Thoracic aorta (tissue), 2 donors: ENCODE results near the gene ATXN10. TPM values are rescaled to one million over a fixed set of nuclear protein-coding genes. Genes with fewer than 3 reads are reported as not detected.
A peak's percentile ranks its signal among the peaks of the same experiment; 100 is the strongest.
"Not testable (repeated sequence)": the region's sequence is repeated elsewhere in the genome, so short reads cannot be mapped to it uniquely, and the experiment has no call there.

Source experiments
- ATAC-seq: fragments of 150-250 bp; one replicate; pipeline ENCODE4 v1.8.0; 2017; ENCODE audit warnings: low read depth; ENCODE audit not compliant: insufficient number of reproducible peaks, low FRiP score
- DNase-seq: peaks from one replicate; pipeline ENCODE4 v3.0.0-alpha.2; 2020; ENCODE audit warnings: low spot score
- H3K27ac ChIP-seq, 2 donors: fragments of 200-600 bp; sonication (generic); 1 replicate in 1 of 2; 2 replicates in 1 of 2; pipeline ENCODE4 v1.5.1; 2016; ENCODE audit warnings: mild to moderate bottlenecking in 2 of 2, moderate library complexity in 2 of 2
- H3K27me3 ChIP-seq: fragments of 200-600 bp; sonication (generic); replicated peaks from 2 replicates; pipeline ENCODE4 v1.6.0; 2016; ENCODE audit warnings: mild to moderate bottlenecking; ENCODE audit not compliant: insufficient read depth
- H3K36me3 ChIP-seq: fragments of 200-600 bp; sonication (generic); one replicate; pipeline ENCODE4 v1.5.1; 2016
- H3K4me1 ChIP-seq, 2 donors: fragments of 200-600 bp; sonication (generic); 1 replicate in 1 of 2; 2 replicates in 1 of 2; pipeline versions ENCODE4 v1.5.1 to v1.6.0; 2016; ENCODE audit warnings: low read depth in 2 of 2, mild to moderate bottlenecking in 1 of 2; ENCODE audit not compliant: control insufficient read depth in 1 of 2
- H3K4me3 ChIP-seq: fragments of 200-600 bp; sonication (generic); 2 replicates; pipeline ENCODE4 v1.5.1; 2016; ENCODE audit warnings: mild to moderate bottlenecking
- H3K9me3 ChIP-seq: fragments of 200-600 bp; sonication (generic); 2 replicates; pipeline ENCODE4 v1.5.1; 2016
- total RNA-seq, 2 donors: library from RNA; depleted of rRNA; stranded (reverse); fragments of >200 nt; gene quantifications; one replicate each; pipeline versions ENCODE4 v1.1.0 to v1.2.3, GENCODE V29; 2016
- TF ChIP-seq, protein P1 (sequence below): fragments of 200-600 bp; sonication (generic); IDR thresholded peaks from one replicate; pipeline ENCODE4 v1.5.1; 2019; ENCODE audit warnings: antibody characterized with exemption

The ATXN10 gene
- total RNA-seq, 2 donors from 2014 or later = 52.9 to 164 TPM

DNA sequence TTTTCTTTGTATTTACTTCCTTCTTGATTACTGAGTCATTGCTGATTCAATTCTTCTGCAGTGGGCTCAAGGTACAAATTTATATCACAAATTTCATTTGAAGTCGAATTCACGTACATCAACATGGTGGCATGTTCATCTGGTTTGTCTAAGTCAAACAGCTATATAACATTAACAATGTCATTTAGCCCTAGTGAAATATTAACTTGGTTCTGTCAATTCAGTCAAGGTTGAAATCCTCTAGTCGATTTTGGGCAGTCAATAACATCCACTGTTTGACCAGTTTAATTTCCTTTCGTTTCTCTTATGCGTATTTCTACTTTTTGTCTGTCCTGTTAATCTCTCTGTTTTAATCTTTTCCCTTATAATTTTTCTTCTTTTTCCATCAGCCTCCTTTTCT, 4.1 kb upstream of the ATXN10 start:
- H3K9me3 ChIP-seq = peaks cover 9% of the 10 kb centered on the region
- ATAC-seq (no peak), DNase-seq (no peak)
- no peaks in the 10 kb centered on the region for H3K36me3 ChIP-seq
- H3K4me1 ChIP-seq = peaks cover 0 to 9% of the 10 kb centered on the region in 2 donors
- H3K27ac ChIP-seq = no peak overlapping the region
- no peak overlapping the region for H3K4me3 ChIP-seq
- TF ChIP-seq, protein P1, sequence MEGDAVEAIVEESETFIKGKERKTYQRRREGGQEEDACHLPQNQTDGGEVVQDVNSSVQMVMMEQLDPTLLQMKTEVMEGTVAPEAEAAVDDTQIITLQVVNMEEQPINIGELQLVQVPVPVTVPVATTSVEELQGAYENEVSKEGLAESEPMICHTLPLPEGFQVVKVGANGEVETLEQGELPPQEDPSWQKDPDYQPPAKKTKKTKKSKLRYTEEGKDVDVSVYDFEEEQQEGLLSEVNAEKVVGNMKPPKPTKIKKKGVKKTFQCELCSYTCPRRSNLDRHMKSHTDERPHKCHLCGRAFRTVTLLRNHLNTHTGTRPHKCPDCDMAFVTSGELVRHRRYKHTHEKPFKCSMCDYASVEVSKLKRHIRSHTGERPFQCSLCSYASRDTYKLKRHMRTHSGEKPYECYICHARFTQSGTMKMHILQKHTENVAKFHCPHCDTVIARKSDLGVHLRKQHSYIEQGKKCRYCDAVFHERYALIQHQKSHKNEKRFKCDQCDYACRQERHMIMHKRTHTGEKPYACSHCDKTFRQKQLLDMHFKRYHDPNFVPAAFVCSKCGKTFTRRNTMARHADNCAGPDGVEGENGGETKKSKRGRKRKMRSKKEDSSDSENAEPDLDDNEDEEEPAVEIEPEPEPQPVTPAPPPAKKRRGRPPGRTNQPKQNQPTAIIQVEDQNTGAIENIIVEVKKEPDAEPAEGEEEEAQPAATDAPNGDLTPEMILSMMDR = no peak
- no peaks in the 10 kb centered on the region for H3K27me3 ChIP-seq

DNA sequence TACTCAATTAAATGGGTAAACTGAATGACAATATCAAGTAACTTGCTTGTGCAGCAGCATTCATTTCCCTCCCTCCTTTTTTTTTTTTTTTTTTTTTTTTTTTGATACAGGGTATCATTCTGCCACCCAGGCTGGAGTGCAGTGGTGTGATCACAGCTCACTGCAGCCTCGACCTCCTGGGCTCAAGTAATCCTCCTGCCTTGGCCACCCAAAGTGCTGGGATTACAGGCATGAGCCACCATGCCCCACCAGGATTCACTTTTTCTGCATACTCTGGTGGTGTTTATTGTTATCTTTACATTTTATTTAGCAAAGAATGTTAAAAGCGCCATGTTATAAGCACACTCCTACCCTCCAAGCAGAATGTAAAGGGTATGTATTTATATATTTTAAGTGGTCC, 1.3 kb upstream of the ATXN10 start:
- H3K4me1 ChIP-seq = peaks cover 16 to 34% of the 10 kb centered on the region in 2 donors
- not testable (repeated sequence) for H3K4me3 ChIP-seq, H3K9me3 ChIP-seq, ATAC-seq, DNase-seq, H3K36me3 ChIP-seq, H3K27ac ChIP-seq, H3K27me3 ChIP-seq

DNA sequence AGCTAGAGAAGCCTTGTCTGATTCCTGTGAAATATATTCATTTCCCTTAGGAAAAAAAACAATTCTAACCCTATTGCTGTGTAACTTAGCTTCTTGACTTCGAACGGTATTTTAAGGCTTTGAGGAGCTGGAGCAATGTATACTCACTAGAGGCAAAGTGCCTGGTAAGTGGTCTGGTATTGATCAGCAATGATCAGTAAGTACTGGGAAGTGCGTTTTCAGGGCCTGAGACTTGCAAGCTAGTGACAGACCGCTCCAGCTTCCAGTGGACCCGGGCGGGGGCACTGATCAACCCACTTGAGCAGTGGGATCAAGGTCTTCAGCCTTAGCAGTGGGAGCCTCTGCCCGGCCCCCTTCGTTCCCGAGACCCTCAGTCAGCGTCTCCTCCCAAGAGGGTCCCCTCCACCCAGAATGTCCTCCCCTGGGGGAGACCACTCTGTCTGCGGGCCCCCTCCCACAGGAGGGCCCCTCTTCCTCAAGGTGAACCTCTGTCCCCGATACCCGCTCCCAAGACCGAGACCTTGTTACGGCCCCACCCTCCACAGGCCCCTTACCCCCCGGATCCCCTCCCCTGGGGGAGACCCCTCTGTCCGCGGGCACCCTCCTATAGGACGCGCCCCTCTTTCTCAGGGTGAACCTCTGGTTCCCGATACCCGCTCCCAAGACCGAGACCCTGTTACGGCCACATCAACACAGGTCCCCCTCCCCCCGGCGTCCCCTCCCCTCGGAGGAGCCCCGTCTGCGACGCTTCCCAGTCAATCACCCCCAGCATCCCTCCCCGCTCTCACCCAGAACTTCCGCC, 452 bp upstream of the ATXN10 start:
- ATAC-seq (no peak), DNase-seq (no peak)
- H3K36me3 ChIP-seq = no peaks in the 10 kb centered on the region
- peak overlapping the region; percentile 95 for H3K4me3 ChIP-seq
- TF ChIP-seq, protein P1 = no peak
- H3K27me3 ChIP-seq = no peaks in the 10 kb centered on the region
- H3K9me3 ChIP-seq = no peaks in the 10 kb centered on the region
- H3K4me1 ChIP-seq = peaks cover 23 to 41% of the 10 kb centered on the region in 2 donors
- H3K27ac ChIP-seq = peak overlapping the region; percentile 65 to 77

GRCh38 chr22:45672564-45673481, 1.2 kb downstream of the ATXN10 start:
- H3K36me3 ChIP-seq = no peaks in the 10 kb centered on the region
- H3K4me3 ChIP-seq = peak overlapping the region; percentile 95
- ATAC-seq (no peak), DNase-seq (no peak)
- no peaks in the 10 kb centered on the region for H3K27me3 ChIP-seq
- H3K4me1 ChIP-seq = peaks cover 27 to 51% of the 10 kb centered on the region in 2 donors
- H3K27ac ChIP-seq = peak overlapping the region; percentile 65 to 77
- H3K9me3 ChIP-seq = no peaks in the 10 kb centered on the region
- TF ChIP-seq, protein P1 = no peak

DNA sequence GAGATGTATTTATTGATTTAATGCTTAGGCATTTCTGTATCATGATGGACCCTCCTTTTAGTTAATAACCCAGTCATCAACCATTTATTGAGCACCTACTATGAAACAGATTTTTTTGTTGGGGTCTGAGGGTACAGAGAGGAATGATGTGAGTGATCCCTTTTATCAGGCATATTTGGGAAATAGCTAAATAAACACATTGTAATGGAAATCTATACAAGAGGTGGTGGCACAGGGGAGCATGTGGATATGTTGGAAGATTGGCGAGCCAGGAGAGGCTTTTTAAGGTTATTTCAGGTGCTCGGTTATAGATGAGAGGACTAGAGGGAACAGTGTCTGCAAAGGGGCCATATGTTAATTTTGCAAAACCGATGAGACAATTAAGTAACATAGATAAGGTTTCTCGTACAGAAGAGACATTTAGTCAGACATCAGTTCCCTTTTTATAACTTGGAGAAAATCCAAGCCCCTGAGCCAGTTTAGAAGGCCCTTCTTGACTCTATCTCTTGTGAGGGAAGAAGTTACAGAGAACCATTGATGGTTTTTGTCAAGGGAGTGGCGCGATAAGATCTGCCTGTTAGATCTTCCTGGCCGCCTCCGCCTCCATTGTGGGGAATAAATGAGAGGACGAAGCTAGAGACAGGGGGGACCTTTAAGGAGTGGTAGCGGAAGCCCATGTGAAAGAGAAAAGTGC, 2.0 kb downstream of the ATXN10 start:
- ATAC-seq (no peak), DNase-seq (no peak)
- TF ChIP-seq, protein P1 = no peak
- no peaks in the 10 kb centered on the region for H3K9me3 ChIP-seq
- H3K36me3 ChIP-seq = no peaks in the 10 kb centered on the region
- peaks cover 27 to 51% of the 10 kb centered on the region in 2 donors for H3K4me1 ChIP-seq
- H3K4me3 ChIP-seq = peak overlapping the region; percentile 24
- H3K27me3 ChIP-seq = no peaks in the 10 kb centered on the region
- peak overlapping the region in 1 of 2 donors; percentile 10 for H3K27ac ChIP-seq
